Common myeloid progenitor, CD34-positive (primary cell): Measurements from ENCODE around the gene MAN2C1.
"Not testable (repeated sequence)": the region's sequence is repeated elsewhere in the genome, so short reads cannot be mapped to it uniquely, and the experiment has no call there.

Source experiments
- CTCF ChIA-PET: fragments of 350-600 bp; sonication (Branson Sonifier 250); formaldehyde crosslinking; loops from one replicate; lab custom pipeline; 2021; ENCODE audit warnings: antibody characterized with exemption; lab: Charles Lee
- POLR2A ChIA-PET: fragments of 350-600 bp; sonication (Branson Sonifier 250); formaldehyde crosslinking; loops from one replicate; lab custom pipeline; 2021; ENCODE audit warnings: antibody characterized with exemption; lab: Charles Lee
- DNase-seq, 3 donors: peaks; one replicate each; pipeline versions ENCODE4 v3.0.0 to v3.0.0-alpha.2; 2013
- H3K27ac ChIP-seq, 2 experiments: 1 replicate in 1 of 2; 2 replicates in 1 of 2; pipeline ENCODE4 v1.7.0; 2013; ENCODE audit warnings: inconsistent platforms in 2 of 2, low read length in 2 of 2, mild to moderate bottlenecking in 2 of 2, low read depth in 1 of 2, moderate library complexity in 1 of 2; ENCODE audit not compliant: severe bottlenecking in 2 of 2, insufficient read depth in 1 of 2, poor library complexity in 1 of 2
- H3K27me3 ChIP-seq, 5 experiments: replicated peaks in 2 of 5; 1 replicate in 3 of 5; 2 replicates in 2 of 5; pipeline versions ENCODE4 v1.6.1 to v1.7.0; 2013; ENCODE audit warnings: low read length in 4 of 5, mild to moderate bottlenecking in 2 of 5, moderate library complexity in 2 of 5, inconsistent platforms in 1 of 5; ENCODE audit not compliant: insufficient read depth in 5 of 5, control insufficient read depth in 4 of 5
- H3K36me3 ChIP-seq, 4 experiments: 1 replicate in 2 of 4; 2 replicates in 2 of 4; pipeline versions ENCODE4 v1.6.1 to v1.7.0; 2013; ENCODE audit warnings: low read length in 3 of 4, control low read depth in 1 of 4, mild to moderate bottlenecking in 1 of 4; ENCODE audit not compliant: control insufficient read depth in 4 of 4, insufficient read depth in 4 of 4
- H3K4me1 ChIP-seq, 4 experiments: 1 replicate in 3 of 4; 2 replicates in 1 of 4; pipeline versions ENCODE4 v1.6.1 to v1.7.1; 2013; ENCODE audit warnings: low read length in 3 of 4, mild to moderate bottlenecking in 3 of 4, control low read depth in 1 of 4, inconsistent platforms in 1 of 4, moderate library complexity in 1 of 4; ENCODE audit not compliant: control insufficient read depth in 4 of 4, insufficient read depth in 4 of 4; ENCODE audit errors: control extremely low read depth in 1 of 4
- H3K4me3 ChIP-seq, 7 experiments: 1 replicate in 4 of 7; 2 replicates in 3 of 7; pipeline versions ENCODE4 v1.5.1 to v1.7.0; 2013; ENCODE audit warnings: mild to moderate bottlenecking in 7 of 7, low read length in 6 of 7, moderate library complexity in 6 of 7, inconsistent platforms in 2 of 7, low read depth in 2 of 7, control low read depth in 1 of 7; ENCODE audit not compliant: insufficient read depth in 4 of 7, control insufficient read depth in 1 of 7; ENCODE audit errors: extremely low read depth in 1 of 7
- H3K9me3 ChIP-seq, 5 experiments: 1 replicate in 4 of 5; 2 replicates in 1 of 5; pipeline versions ENCODE4 v1.6.1 to v1.7.1; 2013; ENCODE audit warnings: low read length in 4 of 5, mild to moderate bottlenecking in 2 of 5, inconsistent platforms in 1 of 5, low read depth in 1 of 5, moderate library complexity in 1 of 5; ENCODE audit not compliant: control insufficient read depth in 4 of 5, insufficient read depth in 2 of 5; ENCODE audit errors: control extremely low read depth in 1 of 5
- WGBS: methylation state at CpG from one replicate; pipeline ENCODE4 v1.1.5; 2013; ENCODE audit not compliant: insufficient coverage; 5-methylcytosine and 5-hydroxymethylcytosine counted together

The MAN2C1 gene

DNA sequence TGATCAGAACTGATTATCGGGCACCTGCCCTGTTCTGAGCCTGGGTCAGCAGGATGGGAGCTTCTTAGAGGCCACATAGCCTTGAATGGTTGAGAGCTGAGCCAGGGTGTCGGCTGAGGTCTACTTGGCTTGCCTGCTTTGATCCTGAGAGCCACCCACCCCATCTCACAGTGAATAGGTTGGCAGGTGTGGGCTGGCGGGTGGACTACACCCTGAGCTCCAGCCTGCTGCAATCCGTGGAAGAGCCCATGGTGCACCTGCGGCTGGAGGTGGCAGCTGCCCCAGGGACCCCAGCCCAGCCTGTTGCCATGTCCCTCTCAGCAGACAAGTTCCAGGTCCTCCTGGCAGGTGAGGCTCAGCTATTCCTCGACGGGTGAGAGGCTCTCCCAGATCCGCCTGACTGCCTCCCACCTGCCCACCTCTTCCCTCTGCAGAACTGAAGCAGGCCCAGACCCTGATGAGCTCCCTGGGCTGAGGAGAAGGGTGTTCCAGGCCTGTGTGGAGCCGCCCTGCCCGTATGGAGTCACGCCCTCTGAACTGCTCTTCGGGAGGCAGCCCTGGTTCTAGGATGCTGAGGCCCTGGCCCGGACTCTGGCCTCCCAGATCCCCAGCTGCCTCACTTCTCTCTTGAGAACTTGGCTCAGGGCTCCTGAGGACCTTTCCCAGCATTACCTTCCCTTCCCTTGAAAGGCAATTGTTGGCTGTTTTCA is 28.7 kb downstream of the MAN2C1 start:
- no peak for DNase-seq
- WGBS = 95% methylated on average over 13 of the region's 13 CpGs
- Histone ChIP-seq H3K4me1 (peaks cover 4 to 28% (median 21%) of the 10 kb centered on the region in 4 experiments), H3K36me3 (peaks cover 0 to 22% (median 8%) of the 10 kb centered on the region in 4 experiments), H3K9me3 (no peaks in the 10 kb centered on the region), H3K27me3 (no peaks in the 10 kb centered on the region), H3K4me3 (no peak overlapping the region), H3K27ac (no peak overlapping the region)
- ChIA-PET POLR2A (interaction anchor here (0.6 kb wide), 1 partner anchor 112 kb away, joined by 3 read pairs; the partner anchor contains the start of gene SIN3A), CTCF (interaction anchor here (0.6 to 1.3 kb wide), 2 partner anchors 10 to 329 kb away, joined by 3 to 4 read pairs; no protein-coding TSS in a partner anchor)

DNA sequence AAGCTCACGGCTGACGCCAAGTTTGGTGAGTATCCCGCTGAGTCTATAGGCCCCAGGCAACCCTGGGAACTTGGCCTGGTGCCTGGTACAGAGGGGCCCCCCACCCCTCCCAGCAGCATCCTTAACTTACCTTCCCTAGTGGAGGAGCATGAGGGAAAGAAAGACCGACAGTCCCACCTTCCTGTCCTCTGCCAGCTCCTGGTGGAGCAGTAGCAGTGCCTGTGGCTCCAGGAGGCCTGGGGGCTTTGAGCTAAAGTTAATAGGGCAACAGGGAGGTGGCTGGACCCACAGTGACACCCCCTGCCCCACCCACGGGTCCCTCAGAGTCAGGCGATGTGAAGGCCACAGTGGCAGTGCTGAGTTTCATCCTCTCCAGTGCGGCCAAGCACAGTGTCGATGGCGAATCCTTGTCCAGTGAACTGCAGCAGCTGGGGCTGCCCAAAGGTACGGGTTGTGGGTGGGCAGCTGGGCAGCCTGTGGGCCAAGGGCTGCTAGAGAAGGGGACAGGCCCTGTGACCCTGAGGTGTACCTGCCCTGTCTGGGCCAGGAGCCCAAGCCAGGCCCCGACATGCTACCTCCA is 29.7 kb downstream of the MAN2C1 start:
- Histone ChIP-seq H3K36me3 (peaks cover 0 to 22% (median 8%) of the 10 kb centered on the region in 4 experiments), H3K9me3 (no peaks in the 10 kb centered on the region), H3K4me1 (peaks cover 4 to 24% (median 19%) of the 10 kb centered on the region in 4 experiments), H3K4me3 (no peak overlapping the region), H3K27me3 (no peaks in the 10 kb centered on the region), H3K27ac (no peak overlapping the region)
- ChIA-PET POLR2A (no interaction called here), CTCF (interaction anchor here (0.6 to 1.5 kb wide), 2 partner anchors 11 to 328 kb away, joined by 3 read pairs; no protein-coding TSS in a partner anchor)
- DNase-seq = no peak
- WGBS = 97% methylated on average over 7 of the region's 11 CpGs

DNA sequence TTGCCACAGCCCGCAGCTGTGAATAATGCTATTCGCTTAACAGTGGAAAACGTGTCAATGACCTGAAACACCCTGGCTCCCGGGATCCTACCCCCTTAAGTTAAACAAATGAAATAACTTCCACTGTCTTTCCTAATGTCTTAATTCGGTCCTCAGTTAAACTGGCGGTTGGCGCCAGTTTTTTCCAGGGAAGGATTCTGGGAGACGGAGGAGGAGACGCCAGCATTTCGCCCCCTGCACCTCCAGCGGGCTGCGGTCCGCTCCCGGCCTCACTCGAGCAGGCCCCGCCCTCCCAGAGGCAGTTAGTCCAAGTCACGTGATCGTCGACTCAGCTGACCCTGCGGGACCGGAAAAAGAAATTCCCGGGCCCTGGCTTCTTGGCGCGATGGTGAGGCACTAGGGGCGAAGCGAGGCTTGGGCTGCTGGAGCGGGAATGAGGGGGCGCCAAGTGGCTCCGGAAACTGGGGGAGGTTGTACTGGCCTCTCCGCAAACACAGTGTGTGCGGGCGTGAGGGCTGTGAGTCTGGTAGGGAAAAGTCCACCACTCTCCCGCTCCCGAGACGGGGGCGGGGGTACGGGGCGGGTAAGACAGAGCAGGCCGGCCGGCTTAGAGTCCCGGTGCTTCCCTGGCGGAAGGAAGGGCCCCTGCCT is 32.6 kb downstream of the MAN2C1 start, which contains the start of gene COMMD4:
Gene COMMD4, plus strand, starts transcription at position 359 of the 651 bp plus-strand sequence. Its CDS starts 27 bp downstream, at position 386.
- WGBS = 0% methylated on average over 26 of the region's 42 CpGs
- Histone ChIP-seq H3K36me3 (peaks cover 0 to 14% (median 6%) of the 10 kb centered on the region in 4 experiments), H3K27ac (peak within 1 kb of the TSS in 1 of 2 experiments; percentile 66), H3K9me3 (no peaks in the 10 kb centered on the region), H3K4me1 (peaks cover 4 to 18% (median 14%) of the 10 kb centered on the region in 4 experiments), H3K4me3 (peak within 1 kb of the TSS; percentile 72 to 89 (median 80)), H3K27me3 (no peaks in the 10 kb centered on the region)
- ChIA-PET CTCF (interaction anchor here (1.0 kb wide), 2 partner anchors 32 to 134 kb away, joined by 3 read pairs; partner anchors contain the start of gene C15orf39), POLR2A (interaction anchor here (0.7 kb wide), 1 partner anchor 32 kb away, joined by 3 read pairs; no protein-coding TSS in a partner anchor)
- peak; percentile 64 to 70 (median 70) for DNase-seq

DNA sequence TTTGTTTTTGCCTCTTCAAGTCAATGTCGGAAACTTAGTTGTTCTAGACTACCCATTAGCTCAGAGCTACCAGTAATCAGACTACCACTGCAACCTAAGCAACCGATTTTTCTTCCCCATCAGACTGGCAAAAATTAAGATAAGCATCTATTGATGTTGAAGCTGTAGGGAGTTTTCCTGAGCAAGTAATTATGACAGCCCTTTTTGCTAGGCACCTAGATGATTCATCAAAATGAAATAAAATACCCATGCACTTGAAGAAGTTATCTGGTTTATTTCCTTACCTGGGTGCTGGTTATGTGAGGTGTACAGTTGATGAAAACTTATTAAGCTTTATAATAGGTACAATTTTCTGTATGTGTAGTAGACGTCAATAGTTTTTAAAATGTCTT is 33.1 kb downstream of the MAN2C1 start:
- peaks cover 0 to 13% (median 5%) of the 10 kb centered on the region in 4 experiments for H3K36me3 ChIP-seq
- peak overlapping the region in 6 of 7 experiments; percentile 73 to 89 (median 80) for H3K4me3 ChIP-seq
- H3K4me1 ChIP-seq = peaks cover 4 to 18% (median 14%) of the 10 kb centered on the region in 4 experiments
- no peak for DNase-seq
- H3K9me3 ChIP-seq = no peaks in the 10 kb centered on the region
- WGBS = 0% methylated on average over 2 of the region's 3 CpGs
- no peaks in the 10 kb centered on the region for H3K27me3 ChIP-seq
- H3K27ac ChIP-seq = peak overlapping the region in 1 of 2 experiments; percentile 66
- ChIA-PET CTCF (interaction anchor here (1.0 kb wide), 2 partner anchors 32 to 134 kb away, joined by 3 read pairs; partner anchors contain the start of gene C15orf39), POLR2A (interaction anchor here (0.7 kb wide), 1 partner anchor 32 kb away, joined by 3 read pairs; no protein-coding TSS in a partner anchor)

DNA sequence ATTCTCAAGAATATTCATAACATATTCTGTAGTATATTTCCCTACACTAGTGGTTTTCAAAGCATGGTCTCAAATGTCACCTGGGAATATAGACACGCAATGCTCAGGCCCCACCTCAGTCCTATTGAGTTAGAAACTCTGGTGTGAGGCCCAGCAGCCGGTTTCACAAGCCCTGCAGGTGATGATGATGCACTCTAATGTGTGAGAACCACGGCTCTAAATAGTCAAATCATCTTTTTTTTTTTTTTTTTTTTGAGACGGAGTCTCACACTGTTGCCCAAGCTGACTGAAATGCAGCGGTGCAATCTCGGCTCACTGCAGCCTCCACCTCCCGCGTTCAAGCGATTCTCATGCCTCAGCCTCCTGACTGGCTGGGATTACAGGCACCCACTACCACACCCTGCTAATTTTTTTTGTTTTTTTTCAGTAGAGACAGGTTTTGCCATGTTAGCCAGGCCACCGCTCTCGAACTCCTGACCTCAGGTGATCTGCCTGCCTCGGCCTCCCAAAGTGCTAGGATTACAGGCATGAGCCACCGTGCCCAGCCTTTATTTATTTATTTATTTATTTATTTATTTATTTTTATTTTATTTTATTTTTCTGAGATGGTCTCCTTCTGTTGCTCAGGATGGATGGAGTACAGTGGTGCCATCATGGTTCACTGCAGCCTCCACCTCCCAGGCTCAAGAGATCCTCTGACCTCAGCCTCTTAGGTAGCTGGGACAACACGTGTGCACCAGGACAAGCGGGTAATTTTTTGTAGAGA is 34.6 kb downstream of the MAN2C1 start:
- CTCF ChIA-PET, DNase-seq, H3K27me3 ChIP-seq, H3K4me3 ChIP-seq, H3K9me3 ChIP-seq, H3K27ac ChIP-seq, POLR2A ChIA-PET, H3K36me3 ChIP-seq: not testable (repeated sequence)
- H3K4me1 ChIP-seq = peaks cover 4 to 18% (median 14%) of the 10 kb centered on the region in 4 experiments
- WGBS = 93% methylated on average over 3 of the region's 15 CpGs

DNA sequence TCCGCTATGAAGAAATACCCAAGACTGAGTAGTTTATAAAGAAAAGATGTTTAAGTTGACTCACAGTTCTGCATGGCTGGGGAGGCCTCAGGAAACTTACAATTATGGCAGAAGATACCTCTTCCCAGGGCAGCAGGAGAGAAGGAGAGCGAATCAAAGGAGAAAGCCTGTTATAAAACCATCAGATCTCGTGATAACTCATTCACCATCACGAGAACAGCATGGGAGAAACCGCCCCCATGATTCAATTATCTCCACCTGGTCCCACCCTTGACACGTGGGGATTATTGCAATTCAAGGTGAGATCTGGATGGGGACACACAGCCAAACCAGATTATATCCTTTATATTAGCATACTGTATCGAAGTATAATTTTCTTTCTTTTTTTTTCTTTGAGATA is 36.3 kb downstream of the MAN2C1 start:
- H3K9me3 ChIP-seq, DNase-seq, POLR2A ChIA-PET, H3K36me3 ChIP-seq, H3K27ac ChIP-seq, H3K4me3 ChIP-seq, CTCF ChIA-PET, H3K27me3 ChIP-seq: not testable (repeated sequence)
- WGBS = 100% methylated on average over 5 of the region's 7 CpGs
- H3K4me1 ChIP-seq = peaks cover 4 to 18% (median 14%) of the 10 kb centered on the region in 4 experiments
